Kidney (tissue), 14 donors: ENCODE data around the gene TMEM198. TPM values are rescaled to one million over a fixed set of nuclear protein-coding genes. Genes with fewer than 3 reads are reported as not detected.

ENCODE experiments used
- DNase-seq, 5 donors: peaks; one replicate each; pipeline ENCODE4 v3.0.0-alpha.2; 2013 to 2020
- FAIRE-seq: peaks from 2 replicates; lab custom pipeline; 2012; peaks lifted over from hg19 to GRCh38; lab: Jason Lieb, UNC
- H3K27ac ChIP-seq, 2 donors: one replicate each; pipeline ENCODE4 v1.7.0; 2013; ENCODE audit warnings: low read depth in 2 of 2, low read length in 2 of 2, inconsistent platforms in 1 of 2
- H3K27me3 ChIP-seq: one replicate; pipeline ENCODE4 v1.7.1; 2013; ENCODE audit warnings: low read length, inconsistent platforms; ENCODE audit not compliant: control insufficient read depth, insufficient read depth
- H3K36me3 ChIP-seq, 3 donors: one replicate each; pipeline versions ENCODE4 v1.7.0 to v1.7.1; 2013; ENCODE audit warnings: low read length in 3 of 3, control low read depth in 1 of 3, inconsistent platforms in 1 of 3; ENCODE audit not compliant: insufficient read depth in 3 of 3, control insufficient read depth in 2 of 3
- H3K4me1 ChIP-seq, 3 donors: one replicate each; pipeline versions ENCODE4 v1.7.0 to v1.7.1; 2013; ENCODE audit warnings: low read length in 3 of 3, inconsistent platforms in 1 of 3, low read depth in 1 of 3; ENCODE audit not compliant: control insufficient read depth in 2 of 3, insufficient read depth in 2 of 3
- H3K4me3 ChIP-seq, 3 donors: one replicate each; pipeline versions ENCODE4 v1.7.0 to v1.8.1; 2013; ENCODE audit warnings: low read length in 3 of 3, control low read depth in 1 of 3, inconsistent platforms in 1 of 3
- H3K9ac ChIP-seq, 3 donors: one replicate each; pipeline versions ENCODE4 v1.7.0 to v1.7.1; 2013; ENCODE audit warnings: low read length in 3 of 3, control low read depth in 1 of 3, inconsistent platforms in 1 of 3
- H3K9me3 ChIP-seq, 3 donors: one replicate each; pipeline versions ENCODE4 v1.7.0 to v1.7.1; 2013; ENCODE audit warnings: low read length in 3 of 3, control low read depth in 1 of 3, inconsistent platforms in 1 of 3; ENCODE audit not compliant: control insufficient read depth in 2 of 3, insufficient read depth in 1 of 3
- intact Hi-C: fragments of 100-400 bp; cut with DNase I; formaldehyde crosslinking; loops from one replicate; pipeline ENCODE4 v1.11.1; 2022
- polyA plus RNA-seq: library from polyadenylated mRNA; stranded (reverse); fragments of 350-450 nt; fragmentation: Illumina TruSeq; extraction: RNeasy Lipid Tissue Mini Kit (QIAGEN cat#74804); gene quantifications from one replicate; pipeline ENCODE4 v1.2.3, GENCODE V29; 2014; ENCODE audit warnings: low read depth, low replicate concordance; ENCODE audit not compliant: insufficient read depth
- total RNA-seq: library from RNA; stranded (reverse); fragmentation: NEBNext Ultra II Directional; extraction: Animal tissue kit (Norgen Biotek cat#: 25700); gene quantifications from one replicate; pipeline ENCODE4 v1.2.1, GENCODE V29; 2021
- TF ChIP-seq, protein P1 (sequence below): IDR thresholded peaks from 3 replicates; pipeline ENCODE4 v1.5.1; 2012; ENCODE audit warnings: mild to moderate bottlenecking, moderate library complexity, borderline replicate concordance; ENCODE audit not compliant: insufficient read depth; ENCODE audit errors: extremely low read depth
- donor health status: control.
- donor health status: control.
- donor health status: control.
- donor health status: control.
- donor health status: control.
- donor health status: DM: yes; HTN: yes; CAD: no.
- donor health status: Normal renal cell carcinoma (clear cell type).

TMEM198 gene
- total and polyA plus RNA-seq, 2 donors from 2014 or later = 4.2 to 4.5 TPM

DNA sequence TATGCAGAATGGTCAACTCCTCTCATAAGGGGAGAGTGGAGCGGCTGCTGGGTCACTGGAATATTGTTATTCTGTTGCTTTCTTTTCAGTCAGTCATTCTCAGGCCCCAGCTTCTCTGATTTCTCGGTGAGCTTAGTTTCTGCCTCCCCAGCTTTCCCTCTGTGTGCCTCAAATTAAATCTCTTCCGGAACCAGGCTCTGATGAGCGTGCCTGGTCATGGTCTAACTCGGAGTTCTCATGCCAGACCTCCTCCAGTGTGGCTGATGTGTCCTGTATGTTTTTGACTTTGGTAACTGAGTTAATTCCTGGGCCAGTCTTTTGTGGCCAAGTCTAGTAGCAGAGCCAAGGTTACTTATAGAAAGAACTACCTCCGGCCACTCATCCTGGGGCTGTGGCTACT lies 48.9 kb downstream of the TMEM198 start:
- H3K9me3 ChIP-seq = no peaks in the 10 kb centered on the region
- no peak overlapping the region for H3K4me3 ChIP-seq
- H3K9ac ChIP-seq = no peak overlapping the region
- TF ChIP-seq, protein P1, sequence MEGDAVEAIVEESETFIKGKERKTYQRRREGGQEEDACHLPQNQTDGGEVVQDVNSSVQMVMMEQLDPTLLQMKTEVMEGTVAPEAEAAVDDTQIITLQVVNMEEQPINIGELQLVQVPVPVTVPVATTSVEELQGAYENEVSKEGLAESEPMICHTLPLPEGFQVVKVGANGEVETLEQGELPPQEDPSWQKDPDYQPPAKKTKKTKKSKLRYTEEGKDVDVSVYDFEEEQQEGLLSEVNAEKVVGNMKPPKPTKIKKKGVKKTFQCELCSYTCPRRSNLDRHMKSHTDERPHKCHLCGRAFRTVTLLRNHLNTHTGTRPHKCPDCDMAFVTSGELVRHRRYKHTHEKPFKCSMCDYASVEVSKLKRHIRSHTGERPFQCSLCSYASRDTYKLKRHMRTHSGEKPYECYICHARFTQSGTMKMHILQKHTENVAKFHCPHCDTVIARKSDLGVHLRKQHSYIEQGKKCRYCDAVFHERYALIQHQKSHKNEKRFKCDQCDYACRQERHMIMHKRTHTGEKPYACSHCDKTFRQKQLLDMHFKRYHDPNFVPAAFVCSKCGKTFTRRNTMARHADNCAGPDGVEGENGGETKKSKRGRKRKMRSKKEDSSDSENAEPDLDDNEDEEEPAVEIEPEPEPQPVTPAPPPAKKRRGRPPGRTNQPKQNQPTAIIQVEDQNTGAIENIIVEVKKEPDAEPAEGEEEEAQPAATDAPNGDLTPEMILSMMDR = no peak
- H3K27me3 ChIP-seq = no peaks in the 10 kb centered on the region
- no peak for FAIRE-seq
- H3K4me1 ChIP-seq = peaks cover 4 to 13% (median 4%) of the 10 kb centered on the region in 3 donors
- intact Hi-C loops = no loop called here
- no peak overlapping the region for H3K27ac ChIP-seq
- peak in 3 of 5 donors; percentile 48 to 71 (median 70) for DNase-seq
- no peaks in the 10 kb centered on the region for H3K36me3 ChIP-seq

DNA sequence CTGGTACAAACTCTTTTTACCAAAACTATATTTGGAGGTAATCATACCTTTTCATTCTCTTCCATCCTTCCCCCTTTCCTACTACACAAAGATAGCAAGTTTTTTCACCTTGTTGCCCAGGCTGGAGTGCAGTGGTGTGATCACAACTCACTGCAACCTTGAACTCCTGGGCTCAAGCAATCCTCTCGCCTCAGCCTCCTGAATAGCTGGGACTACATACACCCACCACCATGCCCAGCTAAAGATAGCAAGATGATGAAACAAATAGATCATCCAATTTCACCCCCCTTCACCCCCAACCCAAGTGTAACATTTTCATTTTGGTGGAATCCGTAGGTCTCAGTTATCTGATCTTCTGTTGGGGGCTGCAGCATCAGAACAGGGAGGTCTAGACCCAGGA lies 49.3 kb downstream of the TMEM198 start:
- Histone ChIP-seq H3K9ac (no peak overlapping the region), H3K4me1 (peaks cover 5 to 13% (median 5%) of the 10 kb centered on the region in 3 donors), H3K36me3 (no peaks in the 10 kb centered on the region), H3K27ac (no peak overlapping the region), H3K9me3 (no peaks in the 10 kb centered on the region), H3K27me3 (no peaks in the 10 kb centered on the region), H3K4me3 (no peak overlapping the region)
- TF ChIP-seq, protein P1 = no peak
- FAIRE-seq = no peak
- intact Hi-C loops = no loop called here
- DNase-seq = no peak

DNA sequence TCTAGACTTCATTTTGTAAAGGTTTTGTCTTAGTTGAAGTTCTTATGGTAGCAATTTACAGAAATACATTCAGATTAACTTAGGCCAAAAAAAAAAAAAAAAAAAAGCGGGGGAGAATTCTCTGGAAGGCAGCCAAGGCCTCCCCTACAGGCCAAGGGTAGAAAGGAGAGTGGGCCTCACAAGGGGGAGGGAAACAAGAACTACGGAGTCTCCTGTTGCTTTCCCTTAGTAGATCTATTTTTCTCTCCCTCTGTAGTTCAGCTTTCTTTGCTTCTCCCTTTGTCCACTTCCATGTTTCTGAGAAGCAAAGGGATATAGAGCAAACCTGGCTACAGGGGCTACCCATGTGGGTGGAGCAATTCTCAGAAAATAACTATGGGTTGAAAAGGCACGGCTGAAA lies 51.4 kb downstream of the TMEM198 start:
- peaks cover 10 to 13% (median 10%) of the 10 kb centered on the region in 3 donors for H3K4me1 ChIP-seq
- DNase-seq (peak in 3 of 5 donors; percentile 60 to 92 (median 83)), FAIRE-seq (no peak)
- H3K4me3 ChIP-seq = no peak overlapping the region
- intact Hi-C loops = no loop called here
- TF ChIP-seq, protein P1 = no peak
- H3K27ac ChIP-seq = peak overlapping the region in 1 of 2 donors; percentile 98
- no peak overlapping the region for H3K9ac ChIP-seq
- no peaks in the 10 kb centered on the region for H3K9me3 ChIP-seq
- H3K27me3 ChIP-seq = no peaks in the 10 kb centered on the region
- H3K36me3 ChIP-seq = no peaks in the 10 kb centered on the region

DNA sequence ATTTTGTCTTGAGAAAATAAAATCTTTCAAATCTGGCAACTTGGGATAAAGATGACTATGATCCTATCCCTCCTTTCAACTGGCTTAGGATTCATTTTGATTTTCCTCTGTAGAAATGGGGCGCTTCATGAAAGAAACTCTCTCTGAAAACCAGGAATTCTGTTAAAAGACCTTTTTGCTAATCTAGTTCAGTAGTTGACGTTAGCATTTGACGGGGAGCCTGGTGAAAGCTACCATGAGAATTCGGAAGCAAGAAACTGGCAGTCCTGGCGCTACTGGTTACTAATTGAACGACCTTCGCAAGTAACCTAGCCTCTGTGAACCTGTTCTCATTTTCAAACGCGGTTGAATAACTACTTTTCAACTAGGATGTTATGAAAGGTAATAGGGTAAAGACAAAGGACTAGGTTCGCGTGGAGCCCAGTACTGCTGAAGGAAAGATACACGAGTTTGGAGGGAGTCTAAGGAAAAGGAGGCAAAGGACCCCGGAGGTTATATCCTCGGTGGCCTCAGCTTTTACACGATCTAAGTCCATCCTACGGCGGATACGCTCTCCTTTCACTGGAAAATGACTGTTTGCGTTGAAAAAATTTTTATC lies 53.2 kb downstream of the TMEM198 start:
- Histone ChIP-seq H3K27ac (peak overlapping the region; percentile 93 to 98), H3K9me3 (no peaks in the 10 kb centered on the region), H3K27me3 (no peaks in the 10 kb centered on the region), H3K4me1 (peaks cover 10 to 13% (median 10%) of the 10 kb centered on the region in 3 donors), H3K4me3 (peak overlapping the region; percentile 77 to 99 (median 90)), H3K36me3 (peaks cover 0 to 10% (median 0%) of the 10 kb centered on the region in 3 donors), H3K9ac (peak overlapping the region; percentile 83 to 97 (median 88))
- TF ChIP-seq, protein P1 = no peak
- DNase-seq = peak in 1 of 5 donors; percentile 60
- intact Hi-C loops = no loop called here
- FAIRE-seq = no peak
